Hepatocyte (in vitro differentiated cells): ENCODE results near the gene WDR81.

Source experiments
- CTCF ChIP-seq: fragments of 200-600 bp; sonication (generic); IDR thresholded peaks from 2 replicates; pipeline ENCODE4 v1.5.1; 2016; ENCODE audit warnings: antibody characterized with exemption, mild to moderate bottlenecking; ENCODE audit not compliant: poor library complexity
- EZH2 ChIP-seq: fragments of 200-600 bp; sonication (generic); IDR thresholded peaks from 2 replicates; pipeline ENCODE4 v1.6.1; 2016; ENCODE audit warnings: antibody characterized with exemption, mild to moderate bottlenecking, borderline replicate concordance

DNA sequence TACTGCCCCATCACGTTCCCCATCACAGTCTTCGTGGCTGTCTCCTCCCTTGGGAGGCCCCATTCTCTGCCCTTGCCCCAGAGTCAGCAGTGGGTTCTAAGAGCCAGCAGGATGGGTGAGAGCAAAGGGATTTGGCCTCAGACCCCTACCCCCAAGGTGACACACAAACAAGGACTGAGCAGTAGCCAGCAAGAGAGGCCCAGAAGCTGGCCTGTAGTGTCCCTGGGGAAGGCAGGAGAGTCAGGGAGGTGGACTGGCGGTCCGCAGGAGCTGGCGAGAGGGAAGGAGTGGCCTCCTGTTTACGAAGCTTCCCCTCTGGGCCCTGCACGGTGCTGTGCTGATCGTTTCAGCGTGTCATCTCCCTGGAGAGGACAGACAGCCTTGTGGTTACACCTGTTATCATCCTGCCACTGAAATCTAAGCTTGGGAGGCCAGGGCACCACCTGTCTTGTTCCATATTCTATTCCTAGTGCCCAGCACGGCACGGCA, 8.4 kb downstream of the WDR81 start:
- TF ChIP-seq CTCF (no peak), EZH2 (no peak)
